AG04450 (cell line): ENCODE data around the gene ZKSCAN1. TPM values are rescaled to one million over a fixed set of nuclear protein-coding genes. Genes with fewer than 3 reads are reported as not detected.

Experiments used
- CTCF ChIA-PET: fragments of 300-600, 350-600 bp; formaldehyde crosslinking; extraction: SDS; loops from one replicate; lab custom pipeline; 2022; ENCODE audit warnings: antibody characterized with exemption, inconsistent platforms; lab: Charles Lee
- POLR2A ChIA-PET: fragments of 350-600 bp; formaldehyde crosslinking; extraction: SDS; loops from one replicate; lab custom pipeline; 2021; ENCODE audit warnings: antibody characterized with exemption, inconsistent platforms; lab: Yijun Ruan, JAX
- DNase-seq: peaks from one replicate; pipeline ENCODE4 v3.0.0-alpha.2; 2011; ENCODE audit warnings: low read depth, low spot score
- H3K27ac ChIP-seq: one replicate; pipeline ENCODE4 v1.5.1; 2012; ENCODE audit warnings: low read depth, low read length, control low read depth
- H3K27me3 ChIP-seq: one replicate; pipeline ENCODE4 v1.6.0; 2012; ENCODE audit warnings: low read length; ENCODE audit not compliant: control insufficient read depth, insufficient read depth
- H3K4me3 ChIP-seq: 2 replicates; pipeline ENCODE4 v1.5.1; 2011; ENCODE audit warnings: mild to moderate bottlenecking, low read depth, low read length, control low read depth
- H3K9me3 ChIP-seq: 2 replicates; pipeline ENCODE4 v1.5.1; 2012; ENCODE audit warnings: low read length; ENCODE audit not compliant: control insufficient read depth, insufficient read depth
- CTCF ChIP-seq: IDR thresholded peaks from 2 replicates; pipeline ENCODE4 v1.5.1; 2011; ENCODE audit warnings: low read depth, low read length, control low read depth, inconsistent platforms
- polyA plus RNA-seq: library from polyadenylated mRNA; depleted of rRNA; stranded (reverse); fragments of >200 nt; gene quantifications from 2 replicates; pipeline ENCODE4 v1.2.3, GENCODE V29; 2011

The ZKSCAN1 gene
- polyA plus RNA-seq, 1 experiment = 42.7 TPM

DNA sequence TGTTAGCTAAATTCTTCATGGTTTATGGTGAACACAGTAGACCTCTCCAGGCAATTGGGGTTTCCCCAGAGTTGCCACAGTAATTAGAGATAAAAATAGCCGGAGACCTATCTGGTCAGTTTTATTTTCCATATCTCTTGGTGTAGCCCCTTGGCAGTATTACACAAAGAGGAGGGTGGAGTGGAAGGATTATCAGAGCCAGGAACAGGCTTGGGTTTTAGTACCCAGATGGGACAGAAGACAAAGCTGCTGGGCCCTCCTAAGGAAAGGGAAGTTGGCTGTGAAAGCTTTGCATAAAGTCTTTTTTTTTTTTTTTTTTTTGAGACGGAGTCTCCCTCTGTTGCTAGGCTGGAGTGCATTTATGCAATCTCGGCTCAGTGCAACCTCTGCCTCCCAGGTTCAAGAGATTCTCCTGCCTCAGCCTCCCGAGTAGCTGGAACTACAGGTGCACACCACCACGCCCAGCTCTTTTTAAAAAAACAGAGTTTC lies 43.9 kb downstream of the ZKSCAN1 start:
- ChIA-PET CTCF (interaction anchor here (0.6 to 11.8 kb wide), 3 partner anchors 23 to 80 kb away, joined by 3 to 174 read pairs (median 3); no protein-coding TSS in a partner anchor), POLR2A (interaction anchor here (0.6 to 0.7 kb wide), 2 partner anchors 19 to 97 kb away, joined by 3 to 4 read pairs; no protein-coding TSS in a partner anchor)
- TF ChIP-seq CTCF = no peak
- DNase-seq = no peak
- no peak overlapping the region for H3K27ac ChIP-seq
- H3K4me3 ChIP-seq = no peak overlapping the region
- no peaks in the 10 kb centered on the region for H3K27me3 ChIP-seq
- peaks cover 4% of the 10 kb centered on the region; the same call in 1 of the 2 replicates for H3K9me3 ChIP-seq

GRCh38 chr7:100061518-100062193 lies 46.3 kb downstream of the ZKSCAN1 start:
- CTCF ChIA-PET = interaction anchor here (0.6 to 2.5 kb wide), 3 partner anchors 21 to 74 kb away, joined by 3 to 13 read pairs (median 6); no protein-coding TSS in a partner anchor
- no peaks in the 10 kb centered on the region for H3K27me3 ChIP-seq
- peaks cover 8% of the 10 kb centered on the region; the same call in 1 of the 2 replicates for H3K9me3 ChIP-seq
- POLR2A ChIA-PET = no interaction called here
- no peak for TF ChIP-seq CTCF
- no peak overlapping the region for H3K27ac ChIP-seq
- H3K4me3 ChIP-seq = no peak overlapping the region
- no peak for DNase-seq

DNA sequence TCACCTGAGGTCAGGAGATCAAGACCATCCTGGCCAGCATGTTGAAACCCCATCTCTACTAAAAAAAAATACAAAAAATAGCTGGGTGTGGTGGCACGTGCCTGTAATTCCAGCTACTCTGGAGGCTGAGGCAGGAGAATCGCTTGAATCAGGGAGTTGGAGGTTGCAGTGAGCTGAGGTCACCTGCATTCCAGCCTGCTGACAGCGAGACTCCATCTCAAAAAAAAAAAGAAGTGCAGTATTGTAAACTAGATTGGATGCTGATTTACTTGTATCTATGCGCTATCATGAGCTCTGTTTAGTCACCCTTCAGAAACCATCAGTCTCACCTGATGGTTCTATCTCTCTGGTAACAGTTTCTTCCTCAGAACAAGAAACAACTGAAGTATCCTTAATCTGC lies 48.0 kb downstream of the ZKSCAN1 start:
- H3K27me3 ChIP-seq = no peaks in the 10 kb centered on the region
- ChIA-PET CTCF (interaction anchor here (0.6 to 2.5 kb wide), 4 partner anchors 10 to 558 kb away, joined by 4 to 13 read pairs (median 8); no protein-coding TSS in a partner anchor), POLR2A (interaction anchor here (0.9 kb wide), 1 partner anchor 19 kb away, joined by 3 read pairs; no protein-coding TSS in a partner anchor)
- H3K4me3 ChIP-seq = no peak overlapping the region
- no peak for DNase-seq
- peaks cover 12% of the 10 kb centered on the region for H3K9me3 ChIP-seq
- H3K27ac ChIP-seq = no peak overlapping the region
- TF ChIP-seq CTCF = no peak

GRCh38 chr7:100064162-100064561 lies 48.8 kb downstream of the ZKSCAN1 start:
- no peak overlapping the region for H3K4me3 ChIP-seq
- peaks cover 19% of the 10 kb centered on the region for H3K9me3 ChIP-seq
- H3K27ac ChIP-seq = no peak overlapping the region
- H3K27me3 ChIP-seq = no peaks in the 10 kb centered on the region
- TF ChIP-seq CTCF = no peak
- DNase-seq = no peak
- POLR2A ChIA-PET = interaction anchor here (0.5 to 0.9 kb wide), 2 partner anchors 18 to 429 kb away, joined by 3 read pairs; no protein-coding TSS in a partner anchor
- CTCF ChIA-PET = interaction anchor here (1.9 to 2.5 kb wide), 2 partner anchors 11 to 18 kb away, joined by 8 to 13 read pairs; no protein-coding TSS in a partner anchor
